ENCODE measurements around the gene ERN1.
"Not testable (repeated sequence)": the region's sequence is repeated elsewhere in the genome, so short reads cannot be mapped to it uniquely, and the experiment has no call there.

DNA sequence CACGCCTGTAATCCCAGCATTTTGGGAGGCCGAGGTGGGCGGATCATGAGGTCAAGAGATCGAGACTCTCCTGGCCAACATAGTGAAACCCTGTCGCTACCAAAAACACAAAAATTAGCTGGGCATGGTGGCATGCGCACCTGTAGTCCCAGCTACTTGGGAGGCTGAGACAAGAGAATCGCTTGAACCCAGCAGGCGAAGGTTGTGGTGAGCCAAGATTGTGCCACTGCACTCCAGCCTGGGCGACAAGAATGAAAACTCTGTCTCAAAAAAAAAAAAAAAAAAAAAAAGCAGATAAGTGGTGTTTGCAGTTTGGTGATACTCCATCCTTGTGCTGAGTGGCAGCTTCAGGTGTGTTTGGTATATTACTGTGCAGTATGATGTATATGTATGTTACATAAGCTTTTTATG, 110.4 kb downstream of the ERN1 start:
- TF ChIP-seq CTCF (conservative IDR thresholded peaks at IDR 0.05; ENCODE audit: low read depth, low read length); EZH2 (IDR thresholded peaks at IDR 0.05; ENCODE audit: borderline replicate concordance, low read depth, low read length, poor library complexity, severe bottlenecking): not testable (repeated sequence)
